Gastrocnemius medialis (tissue), 4 donors: ENCODE measurements around the gene FANCC.

Experiments used
- POLR2A ChIP-seq, 2 donors: fragments of 450-650 bp; IDR thresholded peaks; one replicate each; pipeline ENCODE4 v1.6.1; 2017; ENCODE audit warnings: antibody characterized with exemption in 2 of 2, mild to moderate bottlenecking in 2 of 2, moderate library complexity in 2 of 2
- TF ChIP-seq, protein P1 (sequence below), 5 experiments: fragments of 450-650 bp in 3 of 5; fragments of 200-600 bp in 2 of 5; sonication (generic) in 2 of 5; IDR thresholded peaks in 4 of 5; conservative IDR thresholded peaks in 1 of 5; 1 replicate in 4 of 5; 2 replicates in 1 of 5; pipeline ENCODE4 v1.5.1; 2016 to 2019; ENCODE audit warnings: antibody characterized with exemption in 5 of 5, mild to moderate bottlenecking in 3 of 5, moderate library complexity in 3 of 5

DNA sequence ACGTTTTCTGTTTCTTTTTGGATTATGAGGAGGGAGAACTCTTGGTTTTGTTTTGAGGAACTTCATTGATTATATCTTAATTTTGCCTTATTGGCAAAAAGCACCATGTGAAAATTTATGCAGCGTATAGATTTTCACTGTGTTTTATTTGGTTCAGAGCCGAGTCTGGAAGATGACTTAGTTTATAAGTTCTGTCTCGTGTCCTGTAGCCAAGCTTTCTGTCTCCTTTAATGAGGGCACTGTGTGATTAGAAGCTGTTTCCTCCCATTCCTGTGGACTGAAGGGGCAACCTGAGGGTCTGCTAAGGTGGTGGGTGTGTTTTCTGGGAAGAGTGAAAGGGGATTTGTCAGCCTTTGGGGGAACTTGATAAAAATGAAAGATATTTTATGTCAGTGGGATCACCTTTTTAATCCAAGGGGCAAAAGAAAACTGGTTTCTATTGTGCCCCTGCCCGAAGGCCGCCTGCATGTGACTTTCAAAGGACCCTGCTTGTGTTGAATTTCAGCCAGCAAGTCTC lies 262.1 kb downstream of the FANCC start:
- TF ChIP-seq, protein P1, sequence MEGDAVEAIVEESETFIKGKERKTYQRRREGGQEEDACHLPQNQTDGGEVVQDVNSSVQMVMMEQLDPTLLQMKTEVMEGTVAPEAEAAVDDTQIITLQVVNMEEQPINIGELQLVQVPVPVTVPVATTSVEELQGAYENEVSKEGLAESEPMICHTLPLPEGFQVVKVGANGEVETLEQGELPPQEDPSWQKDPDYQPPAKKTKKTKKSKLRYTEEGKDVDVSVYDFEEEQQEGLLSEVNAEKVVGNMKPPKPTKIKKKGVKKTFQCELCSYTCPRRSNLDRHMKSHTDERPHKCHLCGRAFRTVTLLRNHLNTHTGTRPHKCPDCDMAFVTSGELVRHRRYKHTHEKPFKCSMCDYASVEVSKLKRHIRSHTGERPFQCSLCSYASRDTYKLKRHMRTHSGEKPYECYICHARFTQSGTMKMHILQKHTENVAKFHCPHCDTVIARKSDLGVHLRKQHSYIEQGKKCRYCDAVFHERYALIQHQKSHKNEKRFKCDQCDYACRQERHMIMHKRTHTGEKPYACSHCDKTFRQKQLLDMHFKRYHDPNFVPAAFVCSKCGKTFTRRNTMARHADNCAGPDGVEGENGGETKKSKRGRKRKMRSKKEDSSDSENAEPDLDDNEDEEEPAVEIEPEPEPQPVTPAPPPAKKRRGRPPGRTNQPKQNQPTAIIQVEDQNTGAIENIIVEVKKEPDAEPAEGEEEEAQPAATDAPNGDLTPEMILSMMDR (IDR thresholded peaks at IDR 0.05 in 4 of 5, conservative IDR thresholded peaks at IDR 0.05 in 1 of 5): no peak
- no peak for TF ChIP-seq POLR2A (IDR thresholded peaks at IDR 0.05)
